ELR (cell line): Measurements from ENCODE around the gene TRIM54.
A peak's percentile ranks its signal among the peaks of the same experiment; 100 is the strongest.
"Not testable (repeated sequence)": the region's sequence is repeated elsewhere in the genome, so short reads cannot be mapped to it uniquely, and the experiment has no call there.

Source experiments
- DNase-seq: peaks from one replicate; pipeline ENCODE4 v3.0.0-alpha.2; 2015; ENCODE audit warnings: low read depth

Gene TRIM54

DNA sequence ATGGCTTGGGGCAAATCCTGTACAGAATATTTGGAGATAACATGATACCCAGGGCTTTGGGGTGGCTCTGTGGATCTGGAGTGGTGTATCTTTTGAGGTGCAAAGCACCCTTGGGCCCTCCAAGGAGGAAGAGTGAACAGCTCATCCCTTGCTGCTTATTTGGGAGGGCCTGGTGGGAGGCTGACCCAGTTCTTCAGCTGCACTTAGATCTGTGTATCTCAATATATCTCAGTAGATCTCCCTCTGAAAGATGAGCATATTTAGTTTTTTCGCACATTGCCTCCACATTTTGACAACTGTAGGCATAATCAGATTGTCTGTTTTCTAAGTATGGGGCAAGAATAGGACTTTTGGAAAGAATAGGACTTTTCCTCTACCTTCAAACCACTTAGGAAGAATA lies 2.8 kb downstream of the TRIM54 start:
- DNase-seq: no peak

- no peak for DNase-seq
Measured at GRCh38 chr2:27285481-27285880, 3.3 kb downstream of the TRIM54 start.

DNA sequence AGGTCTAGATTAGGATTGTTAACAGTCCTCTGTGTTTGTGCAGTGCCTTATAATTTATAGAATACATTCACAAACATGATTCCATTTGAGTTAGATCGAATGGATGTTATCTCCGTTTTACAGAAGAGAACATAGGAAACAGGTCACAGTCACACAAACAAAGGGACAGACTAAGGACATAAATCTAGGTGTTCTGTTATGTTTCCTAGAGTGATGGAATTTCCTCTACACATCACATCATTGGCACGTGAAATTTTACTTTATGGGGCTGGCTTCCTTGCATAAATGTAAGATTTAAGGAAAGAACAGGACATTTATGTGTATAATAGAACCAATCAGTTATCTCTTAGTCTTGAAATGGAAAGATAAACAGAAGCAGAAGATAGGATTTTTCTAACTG lies 6.4 kb downstream of the TRIM54 start:
- DNase-seq: no peak

- no peak for DNase-seq
Measured at GRCh38 chr2:27290549-27290948, 8.3 kb downstream of the TRIM54 start.

GRCh38 chr2:27291865-27292264 lies 9.6 kb downstream of the TRIM54 start:
- no peak for DNase-seq

DNA sequence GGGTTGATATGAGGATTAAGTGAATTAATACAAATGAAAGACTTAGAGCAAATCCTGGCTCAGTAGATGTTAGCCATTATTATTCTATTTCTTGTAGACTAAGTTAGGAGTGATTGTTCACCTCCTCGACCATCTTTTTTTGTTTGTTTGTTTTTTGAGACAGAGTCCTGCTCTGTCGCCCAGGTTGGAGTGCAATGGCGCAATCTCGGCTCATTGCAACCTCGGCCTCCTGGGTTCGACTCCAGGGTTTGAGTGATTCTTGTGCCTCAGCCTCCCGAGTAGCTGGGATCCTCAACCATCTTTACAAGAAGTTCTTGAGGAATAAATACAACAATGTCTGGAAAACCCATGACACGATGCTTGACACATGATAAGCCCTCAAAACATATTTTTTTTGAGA lies 12.7 kb downstream of the TRIM54 start:
- DNase-seq: no peak

DNA sequence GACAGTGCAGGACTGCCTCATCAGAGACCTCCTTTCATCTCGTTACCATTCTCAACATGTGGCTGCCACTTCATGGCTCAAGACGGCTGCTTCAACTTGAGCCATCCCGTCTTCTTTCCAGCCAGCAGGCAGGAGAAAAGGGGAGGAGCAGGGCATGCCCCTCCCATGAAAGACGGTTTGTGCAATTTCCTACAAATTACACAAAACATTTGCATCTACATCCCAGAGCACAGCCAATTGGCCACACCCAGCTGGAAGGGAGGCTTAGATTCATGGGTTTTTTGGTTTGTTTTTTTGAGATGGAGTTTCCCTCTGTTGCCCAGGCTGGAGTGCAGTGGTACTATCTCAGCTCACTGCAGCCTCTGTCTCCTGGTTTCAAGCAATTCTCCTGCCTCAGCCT lies 14.3 kb downstream of the TRIM54 start:
- DNase-seq: no peak

DNA sequence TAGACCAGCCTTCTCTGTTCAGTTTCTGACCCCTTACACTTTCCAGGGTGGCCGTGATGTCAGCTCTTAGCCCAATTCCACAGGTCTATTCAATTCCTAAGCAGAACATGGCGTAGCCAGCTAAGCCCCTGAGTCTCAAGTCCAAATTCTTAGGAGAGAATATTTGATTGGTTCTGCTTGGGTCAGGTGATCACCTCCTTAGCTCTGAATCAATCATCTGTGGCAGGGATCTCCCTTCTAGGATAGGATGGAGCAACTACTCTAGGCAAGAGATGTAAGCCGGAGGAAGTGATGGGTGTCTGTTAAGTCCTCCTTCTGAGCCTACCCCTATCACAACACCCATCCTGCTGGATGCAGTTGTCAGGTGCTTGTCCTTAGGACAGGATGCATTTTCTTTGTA lies 15.0 kb downstream of the TRIM54 start:
- no peak for DNase-seq

DNA sequence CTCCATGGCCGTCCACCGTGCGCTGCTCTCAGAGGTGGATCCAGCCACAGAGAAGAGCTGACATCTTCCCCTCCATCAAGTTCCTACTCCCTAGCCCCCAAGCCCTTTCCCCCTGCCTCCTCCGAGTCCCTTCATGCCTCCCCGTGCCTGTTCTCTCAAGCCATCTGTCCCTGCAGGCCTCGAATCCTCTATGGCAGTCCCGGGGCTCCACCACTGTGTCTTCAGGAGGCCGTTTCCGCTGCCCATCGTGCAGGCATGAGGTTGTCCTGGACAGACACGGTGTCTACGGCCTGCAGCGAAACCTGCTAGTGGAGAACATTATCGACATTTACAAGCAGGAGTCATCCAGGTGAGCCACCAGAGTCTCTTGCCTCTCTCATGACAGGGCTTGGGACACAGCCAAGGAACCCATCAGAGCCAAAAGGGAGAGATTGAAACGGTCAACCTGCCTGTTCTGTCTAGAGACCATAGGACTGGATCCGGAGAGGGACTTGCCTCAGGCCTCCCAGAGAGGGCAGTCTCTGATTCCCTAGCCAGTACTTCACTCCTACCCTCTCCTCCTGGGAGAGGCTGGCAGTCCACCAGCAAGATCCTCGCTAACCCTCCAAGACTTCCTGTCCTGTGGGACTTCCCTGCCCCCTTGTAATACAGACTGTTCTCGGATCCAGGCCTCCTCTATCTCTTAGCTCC lies 16.3 kb downstream of the TRIM54 start:
- no peak for DNase-seq

DNA sequence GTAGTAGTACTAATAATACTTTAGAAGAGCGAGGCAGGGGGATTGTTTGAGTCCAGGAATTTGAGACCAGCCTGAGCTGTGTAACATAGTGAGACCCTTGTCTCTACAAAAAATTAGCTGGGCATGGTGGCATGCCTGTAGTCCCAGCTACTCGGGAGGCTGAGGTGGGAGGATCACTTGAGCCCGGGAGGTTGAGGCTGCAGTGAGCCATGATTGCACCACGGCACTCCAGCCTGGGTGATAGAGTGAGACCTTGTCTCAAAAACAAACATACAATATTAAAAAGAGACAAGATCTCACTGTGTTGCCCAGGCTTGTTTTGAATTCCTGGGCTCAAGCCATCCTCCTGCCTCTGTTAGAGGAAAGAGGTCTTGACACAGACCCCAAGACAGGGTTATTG lies 18.4 kb downstream of the TRIM54 start:
- not testable (repeated sequence) for DNase-seq

GRCh38 chr2:27303093-27304025 lies 21.1 kb downstream of the TRIM54 start:
- DNase-seq: peak; percentile 87

DNA sequence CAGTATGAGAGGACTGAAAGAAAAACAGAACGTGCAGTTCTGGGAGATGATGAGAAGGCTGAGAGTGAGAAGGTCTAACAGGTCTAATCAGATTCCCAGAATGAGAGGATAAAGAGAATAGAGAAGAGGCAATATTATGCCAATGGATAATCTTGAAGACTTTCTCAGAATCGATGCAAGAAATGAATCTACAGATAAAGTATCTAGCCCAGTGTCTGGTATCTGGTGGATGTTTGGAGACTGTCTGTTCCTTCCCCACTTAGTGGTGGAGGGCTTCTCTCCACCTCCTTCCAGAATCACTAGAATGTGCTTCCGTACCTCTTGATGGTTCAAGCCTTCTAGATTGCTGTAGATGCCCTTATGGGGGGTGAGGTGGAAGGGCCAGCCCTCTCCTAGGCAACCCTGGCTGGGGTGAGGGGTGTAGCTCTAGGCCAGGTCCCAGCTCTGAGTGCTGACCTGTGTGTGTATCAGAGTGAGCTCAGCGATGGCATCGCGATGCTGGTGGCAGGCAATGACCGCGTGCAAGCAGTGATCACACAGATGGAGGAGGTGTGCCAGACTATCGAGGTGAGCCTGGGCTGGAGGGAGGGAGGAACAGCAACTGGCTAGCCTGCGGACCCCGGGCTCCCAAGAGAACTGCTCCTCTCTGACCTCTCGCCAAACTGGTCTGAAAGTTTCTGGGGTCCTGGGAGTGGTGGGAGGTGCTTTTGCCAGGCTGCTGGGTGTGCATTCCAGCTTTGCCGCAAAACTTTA lies 22.4 kb downstream of the TRIM54 start:
- DNase-seq: no peak

- DNase-seq: no peak
Measured at GRCh38 chr2:27305516-27305915, 23.3 kb downstream of the TRIM54 start.

DNA sequence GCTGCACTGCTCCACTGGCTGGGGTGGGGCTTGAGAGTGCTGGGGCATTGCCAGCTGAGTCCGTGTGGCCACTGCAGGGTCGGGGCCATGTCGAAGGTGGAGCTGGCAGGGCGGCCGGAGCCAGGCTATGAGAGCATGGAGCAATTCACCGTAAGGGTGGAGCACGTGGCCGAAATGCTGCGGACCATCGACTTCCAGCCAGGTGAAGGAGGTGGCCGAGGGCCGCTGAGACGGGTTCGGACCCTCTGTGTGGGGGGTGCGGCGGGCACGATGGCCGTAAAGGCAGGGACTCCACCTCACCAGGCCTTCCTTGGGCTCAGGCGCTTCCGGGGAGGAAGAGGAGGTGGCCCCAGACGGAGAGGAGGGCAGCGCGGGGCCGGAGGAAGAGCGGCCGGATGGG lies 23.9 kb downstream of the TRIM54 start:
- DNase-seq: no peak

GRCh38 chr2:27306573-27307286 lies 24.5 kb downstream of the TRIM54 start:
- no peak for DNase-seq

DNA sequence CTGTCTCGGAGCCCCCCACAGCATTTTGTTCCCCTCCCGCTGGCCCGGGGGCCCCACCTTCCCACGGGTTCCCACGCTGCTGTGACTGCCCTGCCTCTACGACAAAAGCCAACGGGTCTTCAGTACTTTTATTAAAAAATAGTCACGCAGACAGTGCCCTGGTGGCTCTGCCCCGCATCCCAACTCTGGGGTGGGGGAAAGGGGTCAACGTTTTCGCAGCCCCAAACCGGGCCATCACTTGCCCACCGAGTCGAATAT lies 25.0 kb downstream of the TRIM54 start:
- DNase-seq: no peak

DNA sequence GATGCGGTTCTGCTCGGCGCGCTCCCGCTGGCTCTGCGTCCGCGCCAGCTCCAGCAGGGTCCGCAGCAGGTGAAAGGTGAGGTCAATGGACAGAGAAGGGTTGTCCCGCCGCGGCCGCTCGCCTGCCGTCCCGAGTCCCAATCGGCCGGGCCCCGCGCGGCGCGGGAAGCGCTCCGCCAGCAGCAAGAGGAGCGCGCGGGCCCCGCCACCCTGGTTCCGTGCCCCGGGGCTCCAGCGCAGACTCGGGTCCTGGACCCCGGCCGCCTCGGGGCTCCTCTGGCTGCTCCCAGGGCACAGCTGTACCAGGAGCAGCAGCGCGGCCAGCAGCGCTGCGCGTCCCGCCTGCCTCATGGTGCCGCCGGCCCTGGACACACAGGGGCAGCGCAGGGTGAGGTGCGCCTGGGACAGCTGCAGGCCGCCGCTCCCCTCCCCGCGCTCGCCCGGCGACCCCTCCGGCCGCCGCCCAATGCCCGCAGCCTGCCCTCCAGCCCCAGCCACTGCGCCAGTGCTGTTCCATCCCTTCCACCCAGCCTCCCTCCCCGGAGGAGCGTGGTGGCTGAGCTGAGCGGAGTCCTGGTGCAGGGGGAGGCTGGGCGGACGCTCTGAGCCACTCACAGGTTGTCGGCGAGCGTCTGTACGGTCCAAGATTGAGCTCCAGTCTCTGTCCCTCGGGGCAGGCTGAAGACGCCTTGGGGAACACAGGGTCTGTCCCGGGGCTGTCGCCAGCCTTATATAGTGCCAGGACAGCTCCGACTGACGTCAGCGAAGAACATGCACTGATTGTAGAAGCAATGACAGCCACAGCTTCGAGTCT lies 25.5 kb downstream of the TRIM54 start:
- DNase-seq: no peak

DNA sequence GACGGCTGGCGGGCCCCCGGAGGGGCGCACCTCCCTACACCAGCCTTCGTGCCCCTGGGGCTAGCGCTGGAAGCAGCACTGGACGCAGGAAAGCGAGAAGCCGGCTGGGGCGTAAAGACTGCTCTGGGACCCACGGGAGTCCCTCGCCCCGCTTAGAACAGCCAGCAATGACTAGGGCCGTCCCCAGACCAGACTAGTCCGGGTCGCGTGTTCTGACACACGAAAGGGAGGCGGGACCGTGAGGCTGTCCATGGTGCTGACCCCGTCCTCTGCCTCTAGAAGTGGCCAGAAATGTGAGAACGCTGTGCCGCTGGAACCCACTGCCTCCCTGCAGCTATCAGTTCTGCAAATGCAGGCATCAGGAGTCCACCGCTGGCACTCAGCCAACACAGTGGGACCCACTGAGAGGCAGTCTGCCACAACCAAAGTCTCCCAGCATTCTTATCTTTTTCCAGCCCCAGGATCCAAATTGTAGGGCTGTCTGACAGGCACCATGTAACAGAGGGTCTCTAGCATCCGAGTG lies 26.2 kb downstream of the TRIM54 start, which contains the start of gene UCN:
UCN (minus strand) TSS at position 87 of the 523 bp plus-strand sequence. CDS start 550 bp downstream, outside the sequence.
- DNase-seq: peak; percentile 27

GRCh38 chr2:27309651-27310050 lies 27.4 kb downstream of the TRIM54 start:
- no peak for DNase-seq

GRCh38 chr2:27312152-27312551 lies 29.9 kb downstream of the TRIM54 start:
- no peak for DNase-seq
